GM23248 (cell line): ENCODE results near the gene SZT2. TPM values are rescaled to one million over a fixed set of nuclear protein-coding genes. Genes with fewer than 3 reads are reported as not detected.

Experiments used
- DNase-seq: peaks from one replicate; pipeline ENCODE4 v3.0.0-alpha.2; 2015
- H2AFZ ChIP-seq: fragments of 200-600 bp; sonication (generic); 2 replicates; pipeline ENCODE4 v1.6.1; 2016; ENCODE audit warnings: antibody characterized with exemption
- H3F3A ChIP-seq: fragments of 200-600 bp; sonication (generic); 2 replicates; pipeline ENCODE4 v1.6.1; 2016; ENCODE audit warnings: mild to moderate bottlenecking, antibody characterized with exemption, mixed run types; ENCODE audit not compliant: insufficient read depth
- H3K27ac ChIP-seq: fragments of 200-600 bp; sonication (generic); 2 replicates; pipeline ENCODE4 v1.5.1; 2016; ENCODE audit warnings: mild to moderate bottlenecking
- H3K27me3 ChIP-seq: fragments of 200-600 bp; sonication (generic); replicated peaks from 2 replicates; pipeline ENCODE4 v1.6.1; 2016; ENCODE audit warnings: mild to moderate bottlenecking; ENCODE audit not compliant: insufficient read depth
- H3K36me3 ChIP-seq: fragments of 200-600 bp; sonication (generic); 2 replicates; pipeline ENCODE4 v1.6.1; 2016; ENCODE audit warnings: low read depth, mild to moderate bottlenecking
- H3K4me1 ChIP-seq: fragments of 200-600 bp; sonication (generic); 2 replicates; pipeline ENCODE4 v1.6.1; 2016; ENCODE audit warnings: mild to moderate bottlenecking; ENCODE audit not compliant: insufficient read depth
- H3K4me2 ChIP-seq: fragments of 200-600 bp; sonication (generic); one replicate; pipeline ENCODE4 v1.6.1; 2016; ENCODE audit warnings: mild to moderate bottlenecking; ENCODE audit not compliant: unreplicated experiment
- H3K4me3 ChIP-seq: fragments of 200-600 bp; sonication (generic); 2 replicates; pipeline ENCODE4 v1.5.1; 2016; ENCODE audit warnings: mild to moderate bottlenecking
- H3K79me2 ChIP-seq: fragments of 200-600 bp; sonication (generic); 2 replicates; pipeline ENCODE4 v1.6.1; 2016; ENCODE audit warnings: mild to moderate bottlenecking; ENCODE audit not compliant: insufficient read depth
- H3K9ac ChIP-seq: fragments of 200-600 bp; sonication (generic); 2 replicates; pipeline ENCODE4 v1.6.1; 2016; ENCODE audit warnings: mild to moderate bottlenecking
- H3K9me2 ChIP-seq: fragments of 200-600 bp; sonication (generic); 2 replicates; pipeline ENCODE4 v1.6.1; 2016; ENCODE audit warnings: mixed run types, mild to moderate bottlenecking, moderate library complexity; ENCODE audit not compliant: insufficient read depth
- H3K9me3 ChIP-seq: fragments of 200-600 bp; sonication (generic); one replicate; pipeline ENCODE4 v1.6.1; 2017; ENCODE audit warnings: low read depth
- H4K20me1 ChIP-seq: fragments of 200-600 bp; sonication (generic); 2 replicates; pipeline ENCODE4 v1.6.0; 2016; ENCODE audit not compliant: insufficient read depth
- EZH2 ChIP-seq: fragments of 200-600 bp; sonication (generic); IDR thresholded peaks from 2 replicates; pipeline ENCODE4 v1.6.1; 2018; ENCODE audit warnings: antibody characterized with exemption, mild to moderate bottlenecking; ENCODE audit not compliant: insufficient read depth, poor library complexity, severe bottlenecking
- EZH2phosphoT487 ChIP-seq: fragments of 200-600 bp; sonication (generic); IDR thresholded peaks from 2 replicates; pipeline ENCODE4 v1.6.1; 2018; ENCODE audit warnings: antibody characterized with exemption, moderate library complexity, mild to moderate bottlenecking, low read depth; ENCODE audit not compliant: insufficient read depth
- WGBS, 2 experiments: methylation state at CpG; one replicate each; pipeline ENCODE4 v1.1.6; 2015 to 2017; ENCODE audit warnings: low lambda C conversion rate in 2 of 2, low coverage in 1 of 2; ENCODE audit errors: missing lambda C conversion rate in 2 of 2; 5-methylcytosine and 5-hydroxymethylcytosine counted together
- in situ Hi-C: fragments of 300-500 bp; cut with MboI; formaldehyde crosslinking; loops from 2 replicates; pipeline ENCODE4 v1.15.0; 2020
- polyA plus RNA-seq: library from polyadenylated mRNA; unstranded; fragments of >200 nt; fragmentation: Nextera tagmentation; extraction: Ambion mirVana; gene quantifications from 2 replicates; pipeline ENCODE4 v1.2.1, GENCODE V29; 2016
- total RNA-seq: library from RNA; depleted of rRNA; stranded (reverse); fragments of >200 nt; shearing (Covaris generic); gene quantifications from 2 replicates; pipeline ENCODE4 v1.2.3, GENCODE V29; 2014

Gene SZT2
- total and polyA plus RNA-seq, 2 experiments from 2014 or later, result 6.4 to 12.6 TPM

DNA sequence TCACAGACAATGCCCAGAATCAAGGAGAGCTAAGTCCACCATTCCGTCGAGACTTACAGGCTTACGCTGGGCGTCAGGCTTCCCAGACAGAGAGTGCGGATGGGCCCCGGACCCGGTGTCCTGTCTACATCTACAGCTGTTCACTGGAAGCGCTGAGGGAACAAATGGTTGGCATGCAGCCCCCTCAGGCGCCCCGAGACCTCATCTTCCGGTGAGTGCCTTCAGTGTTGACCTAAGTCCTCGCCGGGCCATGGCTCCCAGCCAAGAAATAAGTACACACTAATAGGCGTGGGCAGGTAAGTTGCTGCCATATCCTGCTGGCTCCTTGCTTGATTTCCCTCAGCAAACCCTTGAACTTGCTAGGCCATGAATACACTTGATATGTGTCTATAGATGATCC is 37.8 kb downstream of the SZT2 start:
- Histone ChIP-seq H3K9me3 (no peaks in the 10 kb centered on the region), H3K4me1 (no peaks in the 10 kb centered on the region), H4K20me1 (no peaks in the 10 kb centered on the region), H3K27me3 (no peaks in the 10 kb centered on the region), H3K9ac (no peak overlapping the region), H3K9me2 (no peaks in the 10 kb centered on the region), H3K36me3 (peaks cover 35% of the 10 kb centered on the region), H3K4me2 (no peak overlapping the region), H3K4me3 (no peak overlapping the region), H3K27ac (no peak overlapping the region), H3F3A (no peaks in the 10 kb centered on the region), H3K79me2 (no peaks in the 10 kb centered on the region), H2AFZ (no peak overlapping the region)
- 91 to 94% methylated on average over 14 of the region's 14 CpGs for WGBS, 2 experiments
- no peak for DNase-seq
- TF ChIP-seq EZH2 (no peak), EZH2phosphoT487 (no peak)
- in situ Hi-C loops, result no loop called here

GRCh38 chr1:43427941-43428340 is 38.2 kb downstream of the SZT2 start:
- H3F3A ChIP-seq, result no peaks in the 10 kb centered on the region
- no peaks in the 10 kb centered on the region for H3K79me2 ChIP-seq
- H3K4me1 ChIP-seq, result no peaks in the 10 kb centered on the region
- no peaks in the 10 kb centered on the region for H3K9me3 ChIP-seq
- H3K9ac ChIP-seq, result no peak overlapping the region
- WGBS, 2 experiments, result 96 to 97% methylated on average over 9 of the region's 9 CpGs
- DNase-seq, result no peak
- in situ Hi-C loops, result no loop called here
- H3K36me3 ChIP-seq, result peaks cover 35% of the 10 kb centered on the region
- no peaks in the 10 kb centered on the region for H4K20me1 ChIP-seq
- H2AFZ ChIP-seq, result no peak overlapping the region
- no peaks in the 10 kb centered on the region for H3K9me2 ChIP-seq
- H3K4me3 ChIP-seq, result no peak overlapping the region
- no peak overlapping the region for H3K4me2 ChIP-seq
- TF ChIP-seq EZH2phosphoT487, result no peak
- no peak overlapping the region for H3K27ac ChIP-seq
- H3K27me3 ChIP-seq, result no peaks in the 10 kb centered on the region

- in situ Hi-C loops, result no loop called here
- 96 to 100% methylated on average over 4 to 5 of the region's 5 CpGs for WGBS, 2 experiments
- DNase-seq, result no peak
These were observed 41.1 kb downstream of the SZT2 start for GRCh38 chr1:43430831-43431230.

DNA sequence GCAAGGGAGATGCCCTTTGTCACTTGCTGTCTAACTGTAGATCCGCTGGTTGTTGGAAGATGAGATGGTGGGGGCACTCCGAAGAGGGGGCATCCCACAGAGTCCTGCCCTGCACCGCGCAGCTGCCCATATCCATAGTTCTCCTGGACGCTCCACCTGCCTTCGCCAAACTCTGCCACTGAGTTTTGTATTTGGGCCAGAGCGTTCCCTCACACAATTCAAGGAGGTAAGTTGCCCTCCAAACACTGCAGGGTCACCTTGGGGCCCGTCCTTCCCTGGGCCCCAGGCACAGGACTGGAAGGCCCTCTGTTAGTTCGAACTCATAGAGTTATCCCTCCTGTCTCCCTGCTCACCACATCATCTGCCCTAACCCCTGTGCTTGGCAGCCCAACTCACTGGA is 42.0 kb downstream of the SZT2 start:
- Histone ChIP-seq H3K9me2 (no peaks in the 10 kb centered on the region), H3K4me1 (no peaks in the 10 kb centered on the region), H4K20me1 (no peaks in the 10 kb centered on the region), H3K4me2 (no peak overlapping the region), H3K27me3 (no peaks in the 10 kb centered on the region), H3K4me3 (no peak overlapping the region), H3F3A (peaks cover 9% of the 10 kb centered on the region; the same call in 1 of the 2 replicates), H3K36me3 (peaks cover 32% of the 10 kb centered on the region), H3K9ac (no peak overlapping the region), H3K79me2 (no peaks in the 10 kb centered on the region), H3K9me3 (no peaks in the 10 kb centered on the region), H3K27ac (no peak overlapping the region), H2AFZ (no peak overlapping the region)
- in situ Hi-C loops, result no loop called here
- TF ChIP-seq EZH2, result no peak
- no peak for TF ChIP-seq EZH2phosphoT487
- no peak for DNase-seq
- WGBS, 2 experiments, result 94 to 96% methylated on average over 9 of the region's 9 CpGs

More at GRCh38 chr1:43430831-43431230, 41.1 kb downstream of the SZT2 start:
- Histone ChIP-seq H3K36me3 (peaks cover 32% of the 10 kb centered on the region), H3K4me2 (no peak overlapping the region), H3K27me3 (no peaks in the 10 kb centered on the region), H3K4me3 (no peak overlapping the region), H3K4me1 (no peaks in the 10 kb centered on the region), H3K79me2 (no peaks in the 10 kb centered on the region), H3F3A (peaks cover 9% of the 10 kb centered on the region; the same call in 1 of the 2 replicates), H3K9ac (no peak overlapping the region), H3K27ac (no peak overlapping the region), H3K9me3 (no peaks in the 10 kb centered on the region), H4K20me1 (no peaks in the 10 kb centered on the region), H2AFZ (no peak overlapping the region), H3K9me2 (no peaks in the 10 kb centered on the region)
- TF ChIP-seq EZH2phosphoT487 (no peak), EZH2 (no peak)

- no peak overlapping the region for H3K9ac ChIP-seq
- H3K4me3 ChIP-seq, result no peak overlapping the region
- H3K9me3 ChIP-seq, result no peaks in the 10 kb centered on the region
- no peak overlapping the region for H3K4me2 ChIP-seq
- no peak for DNase-seq
- 94 to 96% methylated on average over 8 to 9 of the region's 9 CpGs for WGBS, 2 experiments
- in situ Hi-C loops, result no loop called here
- no peaks in the 10 kb centered on the region for H3K79me2 ChIP-seq
- no peaks in the 10 kb centered on the region for H4K20me1 ChIP-seq
- TF ChIP-seq EZH2phosphoT487, result no peak
- TF ChIP-seq EZH2, result no peak
- H3K9me2 ChIP-seq, result no peaks in the 10 kb centered on the region
- no peaks in the 10 kb centered on the region for H3K4me1 ChIP-seq
- peaks cover 9% of the 10 kb centered on the region; the same call in 1 of the 2 replicates for H3F3A ChIP-seq
- H3K27ac ChIP-seq, result no peak overlapping the region
- no peaks in the 10 kb centered on the region for H3K27me3 ChIP-seq
- H2AFZ ChIP-seq, result no peak overlapping the region
- H3K36me3 ChIP-seq, result peaks cover 28% of the 10 kb centered on the region
These were observed 42.6 kb downstream of the SZT2 start for GRCh38 chr1:43432171-43432860.
